ENCODE measurements around the gene CLDND2. TPM values are rescaled to one million over a fixed set of nuclear protein-coding genes. Genes with fewer than 3 reads are reported as not detected.

Gene CLDND2, protein sequence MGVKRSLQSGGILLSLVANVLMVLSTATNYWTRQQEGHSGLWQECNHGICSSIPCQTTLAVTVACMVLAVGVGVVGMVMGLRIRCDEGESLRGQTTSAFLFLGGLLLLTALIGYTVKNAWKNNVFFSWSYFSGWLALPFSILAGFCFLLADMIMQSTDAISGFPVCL
- total RNA-seq, result not detected in 2 replicates

DNA sequence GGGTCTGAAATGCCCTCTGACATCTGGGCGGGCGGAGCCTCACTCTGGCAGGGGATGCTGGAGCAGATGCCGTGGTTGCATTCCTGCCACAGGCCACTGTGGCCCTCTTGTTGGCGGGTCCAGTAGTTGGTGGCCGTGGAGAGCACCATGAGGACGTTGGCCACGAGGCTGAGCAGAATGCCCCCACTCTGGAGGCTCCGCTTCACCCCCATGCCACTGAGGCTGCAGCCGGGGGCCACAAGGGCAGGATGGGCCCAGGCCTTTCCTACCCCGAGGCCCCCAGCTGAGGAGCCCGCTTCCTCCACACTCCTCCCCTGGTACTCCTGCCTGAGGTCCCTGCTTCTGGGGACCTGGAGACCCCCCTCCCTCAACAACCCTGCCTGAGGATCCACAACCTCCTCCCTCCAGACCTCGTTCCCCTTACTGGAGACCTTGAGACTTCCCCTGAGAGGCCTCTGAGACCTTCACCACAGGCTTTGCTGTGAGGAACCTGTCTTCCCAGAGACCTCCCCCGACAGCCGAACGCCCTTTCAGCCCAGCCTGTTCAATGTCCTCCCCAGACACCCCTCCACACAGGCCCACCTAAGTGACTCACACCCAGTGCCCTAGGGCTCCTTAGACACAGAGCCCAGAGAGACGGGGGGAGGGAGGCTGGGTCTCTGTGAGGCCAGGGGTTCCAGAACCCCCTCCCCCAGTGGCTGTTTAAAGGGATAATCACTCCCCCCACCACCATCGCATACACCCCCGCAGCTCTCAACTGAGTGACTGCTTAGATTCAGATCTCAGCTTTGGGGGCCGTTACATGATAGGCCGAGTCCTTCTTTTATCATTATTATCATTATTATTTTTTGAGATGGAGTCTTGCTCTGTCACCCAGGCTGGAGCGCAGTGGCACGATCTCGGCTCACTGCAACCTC, at the start of gene CLDND2:
Gene CLDND2, minus strand, starts transcription at position 638 of the 917 bp plus-strand sequence. Its CDS starts 426 bp downstream, at position 212.

DNA sequence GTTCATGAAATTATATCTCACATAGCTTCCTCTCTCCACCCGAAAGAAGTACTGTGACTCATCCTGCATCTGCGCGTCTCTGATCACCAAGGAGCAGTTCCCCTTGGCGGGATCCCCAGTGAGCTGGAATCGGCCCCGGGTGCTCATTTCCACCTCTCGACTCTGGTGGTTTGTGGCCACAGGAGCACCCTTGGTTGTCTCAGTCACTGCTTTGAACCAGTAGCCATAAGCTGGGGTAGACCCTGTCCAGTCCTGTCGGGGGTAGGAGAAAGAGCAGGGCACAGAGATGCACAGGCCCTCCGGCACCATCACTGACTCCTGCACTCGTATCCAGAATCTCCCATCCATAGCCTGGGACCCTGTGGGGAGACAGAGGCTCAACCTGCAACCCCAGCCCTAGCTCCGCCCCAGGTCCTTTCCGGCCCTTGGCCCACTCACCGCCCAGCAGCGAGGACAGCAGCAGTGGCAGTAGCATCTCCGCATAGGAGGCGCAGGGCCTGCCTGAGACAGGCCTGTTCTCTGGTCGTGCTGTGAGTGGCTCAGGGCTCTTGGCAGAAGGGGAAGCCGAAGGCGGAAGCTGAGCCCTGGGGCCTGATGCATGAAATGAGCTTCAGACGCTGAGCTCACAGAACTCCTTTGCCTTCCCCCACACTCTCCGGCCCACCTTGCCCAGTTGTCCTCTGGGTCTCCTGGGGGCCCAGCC, 48.5 kb upstream of the CLDND2 start, which contains the start of gene SIGLEC10:
Gene SIGLEC10, minus strand, starts transcription at position 536 of the 703 bp plus-strand sequence. Its CDS starts 61 bp downstream, at position 475.

DNA sequence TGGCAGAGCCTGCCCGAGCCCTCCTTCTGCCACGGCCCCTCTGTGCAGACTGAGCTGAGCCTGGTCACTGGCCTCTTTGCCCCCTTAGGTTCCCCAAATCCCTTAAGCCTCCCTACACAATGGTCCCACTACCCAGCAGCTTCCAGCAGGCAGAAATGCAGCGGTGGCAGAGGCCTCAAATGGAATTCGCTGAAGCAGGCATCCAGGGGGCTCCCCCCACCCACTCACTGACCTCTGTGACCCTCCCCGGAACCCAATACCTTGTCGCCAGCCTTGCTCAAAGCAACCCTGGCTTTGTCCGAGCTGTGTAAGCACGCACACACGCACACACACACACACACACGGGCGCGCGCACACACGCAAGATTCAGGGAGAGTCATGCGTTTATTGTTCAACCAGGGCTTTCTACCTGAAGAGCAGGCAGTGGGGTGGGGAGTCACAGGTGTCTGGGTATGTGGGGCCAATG, 19.2 kb upstream of the CLDND2 start, which contains the start of gene LIM2:
Gene LIM2, minus strand, starts transcription at position 51 of the 466 bp plus-strand sequence. CDS start 531 bp downstream, outside the sequence.

DNA sequence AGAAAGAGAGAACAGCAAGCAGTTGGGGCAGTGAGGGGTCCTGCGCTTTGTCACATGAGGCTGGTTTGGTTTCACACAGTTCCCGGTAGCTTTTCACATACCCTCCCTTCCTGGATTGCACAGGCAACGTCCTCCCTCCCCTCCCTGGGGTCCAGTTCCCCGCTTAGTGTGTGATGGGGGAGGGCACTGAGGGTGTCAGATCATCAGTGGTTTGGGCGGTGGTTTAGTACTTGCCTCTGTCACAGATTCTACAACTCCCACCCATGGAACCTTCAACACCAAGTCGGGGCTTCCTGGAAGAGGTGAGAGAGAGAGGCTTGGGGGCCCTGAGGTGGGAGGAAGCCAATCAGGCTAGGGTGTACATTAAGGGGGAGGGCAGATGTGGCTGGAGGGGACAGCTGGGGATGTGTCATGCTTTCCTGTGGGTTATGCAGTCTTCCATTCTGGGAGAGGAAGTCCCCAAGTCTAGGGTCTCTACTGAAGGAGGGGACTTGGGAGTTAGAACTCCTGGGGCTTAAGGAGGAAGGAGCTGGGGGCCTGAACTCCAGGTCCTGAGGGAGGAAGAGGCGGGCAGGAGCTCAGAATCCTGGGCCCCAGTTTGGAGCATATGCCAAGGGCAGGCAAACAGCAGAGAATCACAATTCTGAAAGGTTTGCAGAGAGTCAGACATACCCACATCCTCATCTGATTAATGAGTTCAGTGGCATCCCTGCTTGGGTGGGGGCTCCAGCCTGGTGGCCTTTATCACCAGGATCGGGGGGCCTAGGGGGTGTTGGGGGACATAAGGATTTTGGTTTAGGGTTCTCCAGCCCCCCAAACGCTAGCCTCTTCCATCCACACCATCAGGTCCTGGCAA, 4.1 kb upstream of the CLDND2 start, which contains the start of gene NKG7:
Gene NKG7, minus strand, starts transcription at position 6 of the 856 bp plus-strand sequence. CDS start 119 bp downstream, outside the sequence.

DNA sequence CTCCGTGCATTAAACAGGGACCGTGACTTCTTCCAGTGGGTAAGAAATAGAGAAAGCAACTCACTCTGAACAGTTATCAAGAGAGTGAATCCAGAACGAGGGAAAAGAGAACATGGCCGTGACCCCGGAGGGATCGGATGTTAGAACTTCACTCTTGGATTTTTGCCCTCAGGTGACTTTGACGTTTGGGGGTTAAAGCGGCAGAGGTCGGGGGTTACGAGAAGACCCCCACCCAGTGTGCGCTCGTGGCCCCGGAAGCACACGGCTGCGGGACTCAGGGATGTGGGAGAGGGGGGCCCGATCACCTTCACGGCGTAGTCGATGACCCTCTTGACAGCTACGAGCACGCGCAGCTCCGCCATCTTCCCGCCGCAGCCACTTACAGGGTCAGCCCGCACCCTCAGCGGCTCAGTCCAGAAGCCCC, 2.8 kb downstream of the CLDND2 start, which contains the start of gene ETFB:
Gene ETFB, minus strand, starts transcription at position 424 of the 424 bp plus-strand sequence. Its CDS starts 62 bp downstream, at position 362.

DNA sequence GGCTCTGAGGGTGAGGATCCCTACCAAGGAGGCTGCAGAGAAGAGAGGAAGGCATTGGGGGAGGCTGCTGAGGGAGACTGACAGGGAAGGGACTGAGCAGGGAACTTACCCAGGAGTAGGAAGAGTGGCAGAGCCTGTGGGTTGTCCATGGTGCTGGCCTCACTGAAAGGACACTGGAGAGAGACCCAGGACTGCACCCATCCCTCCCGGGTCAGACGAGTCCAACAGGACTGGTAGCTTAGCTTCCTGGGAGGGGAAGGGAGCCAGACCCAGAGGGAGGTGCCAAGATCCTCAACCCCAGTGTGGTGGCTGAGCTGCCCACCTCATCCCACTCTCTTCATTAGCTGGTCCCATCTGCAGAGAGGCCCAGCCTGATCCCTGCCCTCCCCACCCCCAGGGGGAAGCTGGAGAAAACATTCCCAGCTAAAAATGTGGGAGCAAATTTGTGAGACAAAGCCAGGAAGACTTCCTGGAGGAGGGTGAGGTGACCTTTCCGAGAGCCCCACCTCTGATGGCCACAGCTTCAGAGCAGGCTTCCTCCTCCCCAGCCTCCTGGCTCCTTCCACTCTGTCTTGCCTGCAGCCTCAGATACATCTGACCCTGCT, 26.7 kb downstream of the CLDND2 start, which contains the start of gene VSIG10L:
Gene VSIG10L, minus strand, starts transcription at position 164 of the 605 bp plus-strand sequence. Its CDS starts 15 bp downstream, at position 149.

Other genes starting within 250 kb of the CLDND2 start
- under 0.01 TPM in 1 of 2 replicates, not detected in the other for gene SIGLEC9, start 244.1 kb downstream of the CLDND2 start, total RNA-seq
- not detected in 2 replicates for gene SIGLEC7, start 226.7 kb downstream of the CLDND2 start, total RNA-seq
- not detected in 2 replicates for gene CD33, start 143.9 kb downstream of the CLDND2 start, total RNA-seq
- gene SIGLECL1, start 117.9 kb downstream of the CLDND2 start, total RNA-seq, result not detected in 2 replicates
- not detected in 2 replicates for gene IGLON5, start 57.4 kb downstream of the CLDND2 start, total RNA-seq
- gene VSIG10L, start 26.9 kb downstream of the CLDND2 start, total RNA-seq, result 0.32 and 0.43 TPM in 2 replicates
- 405 and 442 TPM in 2 replicates for gene ETFB, start 2.6 kb downstream of the CLDND2 start, total RNA-seq
- not detected in 2 replicates for gene NKG7, start 3.7 kb upstream of the CLDND2 start, total RNA-seq
- not detected in 2 replicates for gene LIM2, start 19.0 kb upstream of the CLDND2 start, total RNA-seq
- not detected in 2 replicates for gene C19orf84, start 21.6 kb upstream of the CLDND2 start, total RNA-seq
- gene SIGLEC10, start 48.6 kb upstream of the CLDND2 start, total RNA-seq, result not detected in 2 replicates
- gene SIGLEC8, start 89.5 kb upstream of the CLDND2 start, total RNA-seq, result not detected in 2 replicates
- gene CEACAM18, start 109.5 kb upstream of the CLDND2 start, total RNA-seq, result not detected in 2 replicates
- not detected in 2 replicates for gene SIGLEC12, start 132.8 kb upstream of the CLDND2 start, total RNA-seq
- not detected in 2 replicates for gene SIGLEC6, start 162.7 kb upstream of the CLDND2 start, total RNA-seq
- gene ZNF175, start 202.3 kb upstream of the CLDND2 start, total RNA-seq, result 3.0 and 3.1 TPM in 2 replicates

All from bronchial smooth muscle cell (primary cell).